Kidney tubule cell (primary cell): Measurements from ENCODE around the gene EPC2.

Experiments used
- DNase-seq: peaks from one replicate; pipeline ENCODE4 v3.0.0-alpha.2; 2018; ENCODE audit warnings: low spot score

Gene EPC2

DNA sequence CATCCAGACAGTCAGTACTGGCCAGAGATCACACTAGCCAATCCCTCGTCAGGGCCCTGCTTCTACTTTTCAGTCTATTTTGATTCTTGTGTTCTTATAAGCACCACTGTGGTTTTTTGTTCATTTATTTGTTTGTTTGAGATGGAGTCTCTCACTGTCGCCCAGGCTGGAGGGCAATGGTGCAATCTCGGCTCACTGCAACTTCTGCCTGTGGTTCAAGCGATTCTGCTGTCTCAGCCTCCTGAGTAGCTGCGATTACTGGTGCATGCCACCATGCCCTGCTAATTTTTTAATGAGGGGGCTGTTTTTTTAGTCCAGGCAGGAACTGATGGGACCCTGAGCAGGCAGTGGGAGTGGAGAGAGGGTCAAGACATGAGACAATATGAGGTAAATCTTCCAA lies 165.5 kb downstream of the EPC2 start:
- no peak for DNase-seq

DNA sequence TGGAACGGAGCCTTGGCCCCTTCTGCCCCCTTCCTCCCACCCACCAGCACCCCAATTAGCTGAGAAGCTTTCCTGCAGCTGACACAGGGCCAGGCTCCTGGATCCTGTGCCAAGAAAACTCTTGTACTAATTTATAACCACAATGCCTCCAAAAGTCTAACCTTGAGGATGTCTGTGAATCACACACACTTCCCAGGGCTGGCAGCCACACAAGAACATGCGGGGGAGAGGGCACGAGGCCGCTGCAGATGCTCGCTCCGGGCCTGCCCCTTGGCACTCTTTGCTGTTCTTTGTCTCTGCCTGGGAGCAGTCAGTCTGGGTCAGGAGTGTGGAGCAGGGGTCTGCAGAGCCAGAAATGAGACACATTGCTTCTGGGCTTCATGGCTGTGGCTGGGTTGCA lies 167.8 kb downstream of the EPC2 start:
- peak; percentile 64 for DNase-seq

DNA sequence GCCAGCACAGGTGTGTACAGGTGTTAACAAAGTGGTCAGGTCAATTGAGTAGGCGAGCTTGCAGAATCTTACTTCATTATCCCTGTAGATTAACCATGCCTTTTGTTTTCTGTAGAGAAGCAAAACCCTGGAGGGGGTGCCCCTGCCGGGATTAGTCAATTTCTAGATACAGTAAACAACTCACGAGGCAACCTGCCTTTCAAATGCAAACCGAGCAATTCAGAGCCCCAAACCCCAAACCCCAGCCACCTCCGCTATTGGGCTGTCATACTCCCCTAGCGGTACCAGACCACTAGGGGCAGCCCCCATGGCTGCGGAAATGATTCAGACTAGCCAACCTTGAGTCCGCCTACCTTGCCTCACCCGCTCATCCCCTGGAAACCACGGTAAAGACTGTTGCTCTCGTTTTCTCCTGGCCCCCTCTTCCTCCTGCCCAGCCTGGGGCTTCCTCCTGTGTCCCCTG lies 169.1 kb downstream of the EPC2 start:
- no peak for DNase-seq

DNA sequence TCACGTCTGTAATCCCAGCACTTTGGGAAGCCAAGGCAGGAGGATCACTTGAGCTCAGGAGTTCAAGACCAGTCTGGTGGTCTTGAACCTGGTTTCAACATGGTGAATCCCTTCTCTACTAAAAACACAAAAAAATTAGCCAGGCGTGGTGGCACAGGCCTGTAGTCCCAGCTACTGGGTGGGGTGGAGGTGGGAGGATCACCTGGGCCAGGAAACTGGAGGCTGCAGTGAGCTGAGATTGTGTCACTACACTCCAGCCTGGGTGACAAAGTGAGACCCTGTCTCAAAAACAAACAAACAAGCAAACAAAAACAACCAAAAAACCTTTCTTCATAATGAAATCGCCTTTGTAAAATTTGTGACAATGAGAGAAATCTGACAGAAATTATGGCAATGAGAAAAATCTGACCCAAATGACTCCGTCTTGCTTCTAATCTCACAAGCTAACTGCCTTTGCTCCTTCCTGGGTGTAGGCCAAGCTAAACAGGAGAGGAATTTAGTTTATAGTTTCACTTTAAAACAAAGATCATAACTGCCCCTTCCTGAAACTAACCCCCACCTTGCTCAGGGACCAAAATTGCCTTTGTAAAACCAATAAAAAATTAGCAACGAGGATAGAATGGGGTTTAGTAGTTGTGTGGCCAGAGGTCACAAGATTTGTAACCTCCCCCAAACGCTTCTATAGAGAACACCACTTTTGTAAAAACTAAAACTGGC lies 169.8 kb downstream of the EPC2 start:
- peak; percentile 48 for DNase-seq

DNA sequence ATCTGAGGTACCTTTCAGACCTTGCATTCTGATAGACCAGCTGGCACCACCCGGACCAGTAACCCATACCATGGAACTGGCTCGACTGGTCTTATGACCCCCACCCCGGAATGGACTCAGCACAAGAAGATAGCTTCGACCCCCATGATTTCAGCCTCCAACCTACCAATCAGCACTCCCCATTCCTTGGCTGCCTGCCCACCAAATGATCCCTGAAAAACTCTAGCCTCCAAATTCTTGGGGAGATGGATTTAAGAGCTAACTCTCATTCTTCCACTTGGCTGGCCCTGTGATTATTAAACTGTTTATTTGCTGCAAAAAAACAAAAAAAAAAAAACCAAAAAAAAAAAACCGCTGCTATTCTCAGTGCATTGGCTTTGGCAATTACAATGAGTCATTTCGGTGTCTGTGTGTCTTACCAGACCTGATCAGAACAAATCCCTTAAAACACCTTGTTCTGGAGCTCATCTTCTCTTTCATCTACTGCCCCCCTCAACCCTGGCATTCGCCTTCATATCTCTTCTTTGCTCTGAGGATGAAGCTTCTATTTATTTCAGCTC lies 170.4 kb downstream of the EPC2 start:
- peak; percentile 10 for DNase-seq

DNA sequence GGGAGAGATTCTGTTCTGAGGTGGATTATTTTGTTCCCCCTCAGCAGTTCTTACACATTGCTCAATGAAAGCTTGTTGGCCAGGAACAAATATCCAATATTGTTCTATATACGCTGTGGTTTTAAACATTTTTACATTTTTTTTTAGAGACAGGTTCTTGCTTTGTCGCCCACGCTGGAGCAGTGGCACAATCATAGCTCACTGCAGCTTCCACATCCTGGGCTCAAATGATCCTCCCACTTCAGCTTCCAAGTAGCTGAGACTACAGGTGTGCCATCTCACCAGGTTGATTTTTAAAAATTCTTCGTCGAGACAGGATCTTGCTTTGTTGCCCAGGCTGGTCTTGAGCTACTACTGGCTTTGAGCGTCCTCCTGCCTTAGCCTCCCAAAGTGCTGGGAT lies 171.6 kb downstream of the EPC2 start:
- no peak for DNase-seq

DNA sequence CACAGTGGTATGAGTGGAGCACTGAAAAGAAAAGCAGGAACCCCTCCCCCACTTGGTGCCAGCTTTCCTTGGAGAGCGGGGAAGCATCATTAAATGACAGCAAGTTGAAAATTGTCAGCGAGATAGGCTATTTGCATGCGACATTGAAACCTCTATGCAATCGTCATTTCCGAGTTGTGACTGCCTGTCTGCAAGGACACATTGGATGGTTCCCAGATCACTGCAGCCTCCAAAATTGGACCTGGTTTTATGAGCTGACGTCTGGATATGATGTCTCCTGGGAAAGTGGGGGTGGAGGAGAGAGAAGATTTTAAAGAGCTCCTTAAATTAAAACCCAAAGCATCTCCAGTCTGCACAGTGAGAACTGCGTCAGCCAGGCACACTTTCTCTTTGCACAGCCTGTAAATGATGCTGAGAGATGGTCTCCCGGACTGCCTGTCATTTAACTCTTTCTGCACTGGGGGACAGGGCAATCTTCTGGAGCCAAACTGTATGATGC lies 172.7 kb downstream of the EPC2 start:
- no peak for DNase-seq

DNA sequence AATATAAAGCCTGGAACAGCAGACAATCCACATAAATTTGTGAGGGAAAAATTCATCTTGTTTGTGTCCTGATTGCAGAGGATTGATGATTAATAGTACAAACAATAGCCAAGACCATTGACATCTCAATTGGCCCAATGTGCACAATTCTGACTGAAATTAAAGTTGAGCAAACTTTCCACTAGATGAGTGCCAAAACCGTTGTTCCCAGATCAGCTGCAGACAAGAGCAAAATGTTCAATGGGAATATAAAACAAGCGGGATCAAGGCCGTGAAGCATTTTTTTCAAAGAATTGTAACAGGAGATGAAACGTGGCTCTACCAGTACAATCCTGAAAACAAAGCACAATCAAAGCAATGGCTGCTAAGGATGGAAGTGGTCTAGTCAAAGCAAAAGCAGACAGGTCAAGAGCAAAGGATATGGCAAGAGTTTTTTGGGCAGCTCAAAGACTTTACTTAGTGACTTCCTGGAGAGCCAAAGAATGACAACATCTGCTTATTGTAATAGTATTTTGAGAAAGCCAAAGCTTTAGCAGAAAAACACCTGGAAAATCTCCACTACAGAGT lies 174.6 kb downstream of the EPC2 start:
- no peak for DNase-seq

DNA sequence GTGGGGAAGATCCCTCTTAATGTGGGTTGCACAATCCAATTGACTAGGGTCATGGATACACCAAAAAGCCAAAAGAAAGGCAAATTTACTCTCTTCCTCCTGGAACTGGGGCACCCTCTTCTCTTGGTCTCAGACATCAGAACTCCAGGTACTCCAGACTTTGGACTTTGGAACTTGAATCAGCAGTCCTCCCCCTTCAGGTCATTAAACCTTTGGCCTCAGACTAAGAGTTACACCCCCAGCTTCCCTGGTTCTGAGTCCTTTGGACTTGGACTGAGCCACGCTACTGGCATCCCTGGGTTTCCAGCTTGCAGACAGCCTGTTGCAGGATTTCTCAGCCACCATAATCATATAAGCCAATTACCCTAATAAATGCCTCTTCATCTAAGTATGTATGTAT lies 179.6 kb downstream of the EPC2 start:
- DNase-seq = no peak

DNA sequence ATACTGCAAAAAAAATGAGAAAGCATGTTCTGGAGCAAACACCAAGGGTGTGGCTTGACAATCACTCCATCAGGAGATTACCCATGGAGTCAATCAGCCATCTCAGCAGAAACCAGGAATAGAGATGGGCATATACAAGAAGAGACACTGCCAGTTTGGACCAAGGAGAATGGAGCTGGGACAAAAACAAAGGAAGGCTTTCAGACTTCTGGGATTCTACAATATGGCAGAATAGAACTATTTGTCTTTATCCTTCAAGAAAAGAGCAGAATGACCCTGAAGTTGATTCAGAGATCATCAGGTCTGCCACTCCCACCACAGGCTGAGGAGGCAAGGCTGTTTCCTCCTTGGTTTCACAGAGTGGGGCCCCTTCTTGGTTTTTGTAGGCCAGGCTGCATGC lies 182.2 kb downstream of the EPC2 start:
- no peak for DNase-seq

DNA sequence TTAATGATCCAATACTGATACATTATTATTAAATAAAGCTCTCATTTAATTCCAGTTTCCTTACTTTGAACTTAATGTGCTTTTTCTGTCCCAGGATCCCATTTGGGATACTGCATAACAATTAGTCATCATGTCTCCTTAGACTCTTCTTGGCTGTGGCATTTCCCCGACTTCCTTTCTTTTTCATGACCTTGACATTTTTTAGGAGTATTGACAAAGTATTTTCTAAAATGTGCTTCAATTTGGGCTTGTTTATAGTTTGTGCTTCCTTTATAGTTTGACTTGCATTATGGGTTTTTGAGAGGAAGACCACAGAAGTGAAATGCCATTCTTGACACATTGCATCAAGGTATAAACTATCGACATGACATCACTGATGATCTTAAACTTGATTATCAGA lies 184.4 kb downstream of the EPC2 start:
- no peak for DNase-seq

DNA sequence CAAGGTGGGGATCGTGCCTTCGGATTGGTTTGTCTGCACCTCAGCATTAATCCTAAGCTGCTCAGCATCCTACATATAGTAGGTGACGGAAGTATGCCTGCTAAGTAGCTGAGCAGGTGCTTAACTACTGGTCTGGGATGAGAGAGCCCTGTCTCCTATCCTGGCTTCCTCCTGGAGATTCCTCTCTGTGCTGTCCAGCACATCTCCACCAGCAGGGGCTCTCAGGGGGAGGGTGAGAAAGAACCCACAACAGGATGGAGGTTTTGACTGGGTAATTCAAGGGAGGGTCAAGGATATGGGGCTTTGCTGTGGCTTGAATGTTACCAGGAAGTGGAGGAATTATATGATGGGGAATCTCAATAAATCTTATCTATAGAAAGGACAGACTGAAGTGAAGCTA lies 185.1 kb downstream of the EPC2 start:
- DNase-seq = no peak

DNA sequence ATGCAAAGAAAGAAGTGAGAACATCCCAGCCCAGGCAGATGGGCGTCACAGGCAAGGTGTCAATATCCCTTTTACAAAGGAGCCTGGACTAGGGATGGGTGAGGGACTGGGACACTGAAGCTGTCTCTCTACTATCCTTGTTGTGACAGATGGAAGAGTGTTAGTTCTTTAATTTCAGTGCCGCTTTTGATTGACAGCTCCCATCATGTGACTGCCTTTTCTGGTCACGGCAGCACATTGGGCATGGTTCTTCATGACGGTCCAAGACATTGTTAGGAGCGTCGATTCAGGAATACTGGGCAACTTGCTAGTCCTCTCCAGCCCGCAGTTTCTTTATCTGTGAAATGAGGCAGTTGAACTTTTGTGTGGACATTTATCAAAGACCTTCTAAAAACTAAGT lies 188.1 kb downstream of the EPC2 start:
- DNase-seq = no peak
